ENCODE data around the gene PAEP.
"Not testable (repeated sequence)": the region's sequence is repeated elsewhere in the genome, so short reads cannot be mapped to it uniquely, and the experiment has no call there.

DNA sequence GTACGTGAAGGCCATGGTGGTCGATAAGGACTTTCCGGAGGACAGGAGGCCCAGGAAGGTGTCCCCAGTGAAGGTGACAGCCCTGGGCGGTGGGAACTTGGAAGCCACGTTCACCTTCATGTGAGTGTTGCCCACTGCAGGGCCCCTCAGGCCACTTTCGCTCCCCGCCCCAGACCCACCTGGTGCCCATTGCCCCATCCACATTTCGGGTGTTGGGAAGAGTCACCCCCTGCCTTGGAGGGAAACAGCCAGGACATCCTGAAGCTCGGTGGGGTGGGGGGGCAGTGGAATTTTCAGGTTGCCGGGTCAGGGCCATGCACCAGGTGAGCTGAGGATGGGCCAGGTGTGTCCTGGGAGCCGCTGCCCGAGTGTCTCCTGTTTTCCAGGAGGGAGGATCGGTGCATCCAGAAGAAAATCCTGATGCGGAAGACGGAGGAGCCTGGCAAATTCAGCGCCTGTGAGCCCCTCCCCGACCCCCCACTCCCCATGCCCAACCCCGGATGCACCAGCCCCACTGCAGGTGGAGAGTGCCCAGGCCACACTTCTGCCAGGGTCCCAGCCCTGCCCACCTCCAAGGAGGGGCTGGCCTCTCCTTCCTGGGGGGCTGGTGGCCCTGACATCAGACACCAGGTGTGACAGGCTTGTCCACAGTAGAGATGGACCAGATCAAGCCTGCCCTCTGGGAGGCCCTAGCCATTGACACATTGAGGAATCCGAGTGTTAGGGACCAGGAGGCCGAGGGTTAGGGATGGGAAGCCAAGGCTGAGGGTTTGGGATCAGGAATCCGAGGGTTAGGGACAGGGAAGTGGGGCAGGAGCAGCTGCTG lies 14.6 kb upstream of the PAEP start:
- TF ChIP-seq, protein P1, sequence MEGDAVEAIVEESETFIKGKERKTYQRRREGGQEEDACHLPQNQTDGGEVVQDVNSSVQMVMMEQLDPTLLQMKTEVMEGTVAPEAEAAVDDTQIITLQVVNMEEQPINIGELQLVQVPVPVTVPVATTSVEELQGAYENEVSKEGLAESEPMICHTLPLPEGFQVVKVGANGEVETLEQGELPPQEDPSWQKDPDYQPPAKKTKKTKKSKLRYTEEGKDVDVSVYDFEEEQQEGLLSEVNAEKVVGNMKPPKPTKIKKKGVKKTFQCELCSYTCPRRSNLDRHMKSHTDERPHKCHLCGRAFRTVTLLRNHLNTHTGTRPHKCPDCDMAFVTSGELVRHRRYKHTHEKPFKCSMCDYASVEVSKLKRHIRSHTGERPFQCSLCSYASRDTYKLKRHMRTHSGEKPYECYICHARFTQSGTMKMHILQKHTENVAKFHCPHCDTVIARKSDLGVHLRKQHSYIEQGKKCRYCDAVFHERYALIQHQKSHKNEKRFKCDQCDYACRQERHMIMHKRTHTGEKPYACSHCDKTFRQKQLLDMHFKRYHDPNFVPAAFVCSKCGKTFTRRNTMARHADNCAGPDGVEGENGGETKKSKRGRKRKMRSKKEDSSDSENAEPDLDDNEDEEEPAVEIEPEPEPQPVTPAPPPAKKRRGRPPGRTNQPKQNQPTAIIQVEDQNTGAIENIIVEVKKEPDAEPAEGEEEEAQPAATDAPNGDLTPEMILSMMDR (IDR thresholded peaks at IDR 0.05; ENCODE audit: insufficient read depth, low read depth, low read length) = not testable (repeated sequence)
- TF ChIP-seq EZH2 (IDR thresholded peaks at IDR 0.05; ENCODE audit: insufficient read depth, low read length) = not testable (repeated sequence)

Measured in astrocyte (in vitro differentiated cells and primary cell).